Neural progenitor cell (in vitro differentiated cells): ENCODE data around the gene MX2. TPM values are rescaled to one million over a fixed set of nuclear protein-coding genes. Genes with fewer than 3 reads are reported as not detected.
A peak's percentile ranks its signal among the peaks of the same experiment; 100 is the strongest.

Source experiments
- DNase-seq: peaks from one replicate; pipeline ENCODE4 v3.0.0-alpha.2; 2016; ENCODE audit warnings: low spot score
- H2AFZ ChIP-seq: fragments of 200-600 bp; sonication (generic); replicated peaks from 2 replicates; pipeline ENCODE4 v1.6.1; 2016; ENCODE audit warnings: antibody characterized with exemption
- H3F3A ChIP-seq: fragments of 200-600 bp; sonication (generic); 2 replicates; pipeline ENCODE4 v1.6.1; 2016; ENCODE audit warnings: antibody characterized with exemption, low read depth
- H3K27ac ChIP-seq: fragments of 200-600 bp; sonication (generic); 2 replicates; pipeline ENCODE4 v1.5.1; 2016; ENCODE audit warnings: mild to moderate bottlenecking
- H3K27me3 ChIP-seq: fragments of 200-600 bp; sonication (generic); 2 replicates; pipeline ENCODE4 v1.6.1; 2016; ENCODE audit warnings: mild to moderate bottlenecking, moderate library complexity
- H3K36me3 ChIP-seq: fragments of 200-600 bp; sonication (generic); 2 replicates; pipeline ENCODE4 v1.5.1; 2016
- H3K4me1 ChIP-seq: fragments of 200-600 bp; sonication (generic); 2 replicates; pipeline ENCODE4 v1.6.1; 2016; ENCODE audit warnings: mixed run types
- H3K4me2 ChIP-seq: fragments of 200-600 bp; sonication (generic); 2 replicates; pipeline ENCODE4 v1.6.1; 2016
- H3K4me3 ChIP-seq: fragments of 200-600 bp; sonication (generic); 2 replicates; pipeline ENCODE4 v1.5.1; 2016
- H3K79me2 ChIP-seq: fragments of 200-600 bp; sonication (generic); 2 replicates; pipeline ENCODE4 v1.6.1; 2016; ENCODE audit warnings: low read depth
- H3K9ac ChIP-seq: fragments of 200-600 bp; sonication (generic); 2 replicates; pipeline ENCODE4 v1.6.1; 2016
- H3K9me3 ChIP-seq: fragments of 200-600 bp; sonication (generic); 2 replicates; pipeline ENCODE4 v1.5.1; 2016; ENCODE audit warnings: low read depth
- H4K20me1 ChIP-seq: fragments of 200-600 bp; sonication (generic); 2 replicates; pipeline ENCODE4 v1.6.1; 2016; ENCODE audit warnings: low read depth
- H3K27ac Mint-ChIP-seq: 3 replicates; pipeline ENCODE4 v1.8.0; 2021; ENCODE audit warnings: mixed read lengths
- H3K27me3 Mint-ChIP-seq: 2 replicates; pipeline ENCODE4 v1.8.0; 2022; ENCODE audit warnings: low read depth, mild to moderate bottlenecking, inconsistent platforms, moderate library complexity, mixed read lengths; ENCODE audit not compliant: insufficient read depth
- H3K36me3 Mint-ChIP-seq: 3 replicates; pipeline ENCODE4 v1.8.0; 2021; ENCODE audit warnings: mixed read lengths
- H3K4me1 Mint-ChIP-seq: 3 replicates; pipeline ENCODE4 v1.8.0; 2021; ENCODE audit warnings: mixed read lengths
- H3K4me3 Mint-ChIP-seq: 3 replicates; pipeline ENCODE4 v1.8.0; 2021; ENCODE audit warnings: mild to moderate bottlenecking, moderate library complexity, mixed read lengths
- H3K9me3 Mint-ChIP-seq: 3 replicates; pipeline ENCODE4 v1.8.0; 2020; ENCODE audit warnings: mixed read lengths
- EZH2 ChIP-seq: fragments of 200-600 bp; sonication (generic); IDR thresholded peaks from 2 replicates; pipeline ENCODE4 v1.6.1; 2017; ENCODE audit warnings: antibody characterized with exemption, mild to moderate bottlenecking, moderate library complexity
- EZH2phosphoT487 ChIP-seq: fragments of 200-600 bp; sonication (generic); IDR thresholded peaks from 2 replicates; pipeline ENCODE4 v1.6.1; 2017; ENCODE audit warnings: antibody characterized with exemption
- total RNA-seq: library from RNA; depleted of rRNA; stranded (reverse); fragments of >200 nt; gene quantifications from 2 replicates; pipeline ENCODE4 v1.2.3, GENCODE V29; 2015; ENCODE audit warnings: low replicate concordance
- TF ChIP-seq, protein P1 (sequence below): fragments of 200-600 bp; sonication (generic); IDR thresholded peaks from 2 replicates; pipeline ENCODE4 v1.5.1; 2017; ENCODE audit warnings: antibody characterized with exemption, mild to moderate bottlenecking

The MX2 gene
- total RNA-seq, 1 donor from 2014 or later: 3.3 TPM

- H2AFZ ChIP-seq: peak overlapping the region; percentile 99
- no peak overlapping the region for H3K4me3 ChIP-seq
Observed at GRCh38 chr21:41369920-41370839, 8.4 kb downstream of the MX2 start.

GRCh38 chr21:41370840-41371684, 9.2 kb downstream of the MX2 start:
- H3K4me1 Mint-ChIP-seq: no peaks in the 10 kb centered on the region
- Histone ChIP-seq H3K4me2 (no peak overlapping the region), H3K27me3 (no peaks in the 10 kb centered on the region), H3K36me3 (no peaks in the 10 kb centered on the region), H3K79me2 (no peaks in the 10 kb centered on the region), H3K27ac (no peak overlapping the region), H2AFZ (no peak overlapping the region), H3F3A (no peaks in the 10 kb centered on the region), H3K4me3 (no peak overlapping the region), H3K9me3 (no peaks in the 10 kb centered on the region), H3K4me1 (peaks cover 4% of the 10 kb centered on the region), H4K20me1 (no peaks in the 10 kb centered on the region), H3K9ac (no peak overlapping the region)
- no peaks in the 10 kb centered on the region for H3K36me3 Mint-ChIP-seq
- no peaks in the 10 kb centered on the region for H3K9me3 Mint-ChIP-seq
- no peak for DNase-seq
- no peak for TF ChIP-seq EZH2
- no peak for TF ChIP-seq EZH2phosphoT487
- TF ChIP-seq, protein P1, sequence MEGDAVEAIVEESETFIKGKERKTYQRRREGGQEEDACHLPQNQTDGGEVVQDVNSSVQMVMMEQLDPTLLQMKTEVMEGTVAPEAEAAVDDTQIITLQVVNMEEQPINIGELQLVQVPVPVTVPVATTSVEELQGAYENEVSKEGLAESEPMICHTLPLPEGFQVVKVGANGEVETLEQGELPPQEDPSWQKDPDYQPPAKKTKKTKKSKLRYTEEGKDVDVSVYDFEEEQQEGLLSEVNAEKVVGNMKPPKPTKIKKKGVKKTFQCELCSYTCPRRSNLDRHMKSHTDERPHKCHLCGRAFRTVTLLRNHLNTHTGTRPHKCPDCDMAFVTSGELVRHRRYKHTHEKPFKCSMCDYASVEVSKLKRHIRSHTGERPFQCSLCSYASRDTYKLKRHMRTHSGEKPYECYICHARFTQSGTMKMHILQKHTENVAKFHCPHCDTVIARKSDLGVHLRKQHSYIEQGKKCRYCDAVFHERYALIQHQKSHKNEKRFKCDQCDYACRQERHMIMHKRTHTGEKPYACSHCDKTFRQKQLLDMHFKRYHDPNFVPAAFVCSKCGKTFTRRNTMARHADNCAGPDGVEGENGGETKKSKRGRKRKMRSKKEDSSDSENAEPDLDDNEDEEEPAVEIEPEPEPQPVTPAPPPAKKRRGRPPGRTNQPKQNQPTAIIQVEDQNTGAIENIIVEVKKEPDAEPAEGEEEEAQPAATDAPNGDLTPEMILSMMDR: no peak
- H3K27me3 Mint-ChIP-seq: peaks cover 8% of the 10 kb centered on the region
- no peak overlapping the region for H3K4me3 Mint-ChIP-seq
- no peak overlapping the region for H3K27ac Mint-ChIP-seq

More at GRCh38 chr21:41369920-41370839, 8.4 kb downstream of the MX2 start:
- TF ChIP-seq, protein P1: no peak
- TF ChIP-seq EZH2phosphoT487 (no peak), EZH2 (no peak)
- Histone ChIP-seq H3K79me2 (no peaks in the 10 kb centered on the region), H3K36me3 (no peaks in the 10 kb centered on the region), H3K4me1 (peaks cover 4% of the 10 kb centered on the region), H3K27ac (no peak overlapping the region), H3F3A (no peaks in the 10 kb centered on the region), H3K4me2 (peak overlapping the region; percentile 78), H3K27me3 (no peaks in the 10 kb centered on the region), H4K20me1 (no peaks in the 10 kb centered on the region), H3K9ac (no peak overlapping the region), H3K9me3 (no peaks in the 10 kb centered on the region)
- Mint-ChIP-seq H3K4me1 (no peaks in the 10 kb centered on the region), H3K9me3 (no peaks in the 10 kb centered on the region), H3K27ac (no peak overlapping the region), H3K4me3 (no peak overlapping the region), H3K36me3 (no peaks in the 10 kb centered on the region), H3K27me3 (peaks cover 8% of the 10 kb centered on the region)
- DNase-seq: no peak

GRCh38 chr21:41371685-41372030, 9.8 kb downstream of the MX2 start:
- no peak overlapping the region for H2AFZ ChIP-seq
- H3K27me3 ChIP-seq: no peaks in the 10 kb centered on the region
- no peak overlapping the region for H3K9ac ChIP-seq
- no peaks in the 10 kb centered on the region for H3K36me3 Mint-ChIP-seq
- no peaks in the 10 kb centered on the region for H3F3A ChIP-seq
- no peaks in the 10 kb centered on the region for H3K79me2 ChIP-seq
- TF ChIP-seq, protein P1: no peak
- TF ChIP-seq EZH2 (no peak), EZH2phosphoT487 (no peak)
- no peak overlapping the region for H3K4me3 ChIP-seq
- no peak overlapping the region for H3K27ac Mint-ChIP-seq
- no peaks in the 10 kb centered on the region for H4K20me1 ChIP-seq
- DNase-seq: no peak
- no peaks in the 10 kb centered on the region for H3K9me3 ChIP-seq
- no peaks in the 10 kb centered on the region for H3K4me1 Mint-ChIP-seq
- H3K27me3 Mint-ChIP-seq: peaks cover 8% of the 10 kb centered on the region
- H3K4me1 ChIP-seq: peaks cover 4% of the 10 kb centered on the region
- H3K4me2 ChIP-seq: no peak overlapping the region
- H3K27ac ChIP-seq: no peak overlapping the region
- no peak overlapping the region for H3K4me3 Mint-ChIP-seq
- H3K9me3 Mint-ChIP-seq: no peaks in the 10 kb centered on the region
- no peaks in the 10 kb centered on the region for H3K36me3 ChIP-seq
